GM12872 (cell line): ENCODE data around the gene BLOC1S4.

ENCODE experiments used
- TF ChIP-seq, protein P1 (sequence below): IDR thresholded peaks from 3 replicates; pipeline ENCODE4 v1.5.1; 2011; ENCODE audit warnings: low read depth, mild to moderate bottlenecking, low read length, moderate library complexity; ENCODE audit not compliant: insufficient read depth

BLOC1S4 gene

DNA sequence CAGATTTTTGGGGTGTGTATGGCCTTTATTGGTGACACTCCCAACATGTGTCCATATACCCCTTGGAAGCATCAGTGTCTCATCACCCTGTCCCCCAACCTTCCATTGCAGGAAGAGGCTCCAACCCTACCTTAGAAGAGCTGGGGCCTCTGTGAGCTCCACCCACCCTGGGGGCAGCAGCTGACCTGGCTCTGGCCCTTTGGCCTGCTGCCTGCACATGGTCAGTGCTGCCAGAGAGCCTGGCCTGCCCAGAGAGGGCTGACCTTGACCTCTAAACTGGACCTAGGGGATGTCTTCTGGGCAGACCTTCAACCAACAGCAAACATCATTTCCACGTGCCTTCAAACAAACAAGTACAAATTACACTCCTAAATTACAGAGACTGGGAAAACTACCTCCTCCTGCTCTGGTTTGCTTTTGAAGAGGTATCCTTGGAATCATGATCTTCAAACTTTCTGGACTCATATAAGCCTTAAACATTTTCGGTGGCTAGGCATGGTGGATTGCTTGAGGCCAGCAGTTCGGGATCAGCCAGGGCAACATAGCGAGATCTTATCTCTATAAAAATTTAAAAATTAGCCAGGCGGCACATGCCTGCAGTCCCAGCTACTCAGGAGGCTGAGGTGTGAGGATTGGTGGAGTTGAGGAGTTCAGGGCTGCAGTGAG, 39.2 kb downstream of the BLOC1S4 start:
- TF ChIP-seq, protein P1, sequence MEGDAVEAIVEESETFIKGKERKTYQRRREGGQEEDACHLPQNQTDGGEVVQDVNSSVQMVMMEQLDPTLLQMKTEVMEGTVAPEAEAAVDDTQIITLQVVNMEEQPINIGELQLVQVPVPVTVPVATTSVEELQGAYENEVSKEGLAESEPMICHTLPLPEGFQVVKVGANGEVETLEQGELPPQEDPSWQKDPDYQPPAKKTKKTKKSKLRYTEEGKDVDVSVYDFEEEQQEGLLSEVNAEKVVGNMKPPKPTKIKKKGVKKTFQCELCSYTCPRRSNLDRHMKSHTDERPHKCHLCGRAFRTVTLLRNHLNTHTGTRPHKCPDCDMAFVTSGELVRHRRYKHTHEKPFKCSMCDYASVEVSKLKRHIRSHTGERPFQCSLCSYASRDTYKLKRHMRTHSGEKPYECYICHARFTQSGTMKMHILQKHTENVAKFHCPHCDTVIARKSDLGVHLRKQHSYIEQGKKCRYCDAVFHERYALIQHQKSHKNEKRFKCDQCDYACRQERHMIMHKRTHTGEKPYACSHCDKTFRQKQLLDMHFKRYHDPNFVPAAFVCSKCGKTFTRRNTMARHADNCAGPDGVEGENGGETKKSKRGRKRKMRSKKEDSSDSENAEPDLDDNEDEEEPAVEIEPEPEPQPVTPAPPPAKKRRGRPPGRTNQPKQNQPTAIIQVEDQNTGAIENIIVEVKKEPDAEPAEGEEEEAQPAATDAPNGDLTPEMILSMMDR = no peak

DNA sequence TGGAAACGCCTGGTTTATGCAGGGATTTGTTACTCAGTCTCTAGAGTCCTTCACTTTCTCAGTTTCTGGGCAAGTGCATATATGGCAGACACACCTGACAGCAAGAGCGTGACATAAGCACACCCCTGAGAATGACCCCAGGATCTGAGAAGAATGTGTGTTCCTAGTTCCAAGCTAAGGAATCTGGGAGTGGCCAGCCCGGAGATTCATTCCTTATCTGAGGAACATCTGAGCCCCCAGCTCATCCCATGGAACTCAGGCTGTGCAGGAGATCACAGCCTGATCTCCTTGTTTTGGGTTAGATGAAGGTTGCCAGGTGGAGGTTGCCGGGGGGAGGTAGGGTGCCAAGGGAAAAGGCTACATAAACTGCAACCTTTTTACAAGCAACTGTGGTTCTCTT, 42.8 kb downstream of the BLOC1S4 start:
- TF ChIP-seq, protein P1 = no peak

DNA sequence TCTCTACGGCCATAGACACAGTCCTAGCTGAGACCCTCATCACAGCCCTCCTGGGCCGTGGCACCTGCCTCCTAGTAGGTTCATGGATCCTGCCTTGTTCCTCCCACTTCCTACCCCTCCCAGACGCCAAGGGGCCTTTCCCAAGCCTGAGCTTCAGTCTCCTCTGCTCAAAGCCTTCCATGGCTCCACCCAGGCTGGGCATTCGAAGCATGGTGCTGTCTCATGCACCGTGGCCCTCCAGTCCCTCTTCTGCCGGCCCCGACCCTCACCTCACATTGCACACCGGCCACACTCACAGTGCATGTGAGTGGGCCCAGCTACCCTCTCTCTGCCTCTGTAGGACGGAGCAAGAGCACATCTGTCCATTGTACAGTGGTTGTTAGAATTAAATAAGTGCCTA, 44.9 kb downstream of the BLOC1S4 start:
- TF ChIP-seq, protein P1 = no peak

DNA sequence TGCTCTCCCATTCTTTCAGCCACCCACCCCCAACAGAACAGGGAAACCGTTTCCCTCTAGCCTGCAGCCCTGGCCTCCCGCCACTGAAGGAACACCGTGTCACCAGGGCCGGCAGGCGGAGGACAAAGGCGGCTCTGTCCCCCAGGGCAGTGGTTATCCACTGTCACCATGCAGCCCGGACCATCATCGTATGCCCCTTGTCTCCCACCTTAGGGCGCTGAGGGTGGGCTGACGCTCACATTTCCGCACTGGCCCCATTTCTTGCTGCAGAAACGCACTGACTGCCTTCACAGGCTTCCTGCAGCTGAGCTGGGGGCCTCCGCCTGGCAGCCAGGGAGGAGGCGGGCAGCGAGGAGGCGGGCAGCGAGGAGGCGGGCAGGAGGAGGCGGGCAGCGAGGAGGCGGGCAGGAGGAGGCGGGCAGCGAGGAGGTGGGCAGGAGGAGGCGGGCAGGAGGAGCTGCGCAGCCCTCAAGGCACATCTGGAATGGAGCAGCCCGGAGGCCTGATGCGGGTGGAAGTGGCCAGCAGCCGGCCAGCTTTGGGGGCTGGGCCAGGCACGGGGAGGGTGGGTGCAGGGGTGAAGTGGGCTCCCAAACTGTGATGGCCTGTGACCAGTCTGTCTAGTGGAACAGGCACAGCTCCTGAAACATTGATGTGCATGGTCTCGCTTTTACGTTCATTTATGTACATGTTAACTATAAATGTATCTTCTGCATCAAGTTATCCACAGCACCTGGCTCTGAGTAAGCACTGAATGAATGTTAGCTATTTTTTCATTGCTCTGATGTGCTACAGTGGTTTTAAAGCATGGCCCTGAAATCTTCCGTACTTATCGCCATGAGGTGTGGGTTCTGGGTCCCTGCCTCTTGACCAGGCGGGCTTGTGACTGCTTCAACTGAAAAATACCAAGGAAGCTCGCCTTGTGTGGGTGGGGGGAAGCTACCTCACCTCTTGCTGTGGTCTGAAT, 46.0 kb downstream of the BLOC1S4 start:
- TF ChIP-seq, protein P1 = no peak

GRCh38 chr4:6763330-6763851, 47.4 kb downstream of the BLOC1S4 start:
- TF ChIP-seq, protein P1 = no peak

DNA sequence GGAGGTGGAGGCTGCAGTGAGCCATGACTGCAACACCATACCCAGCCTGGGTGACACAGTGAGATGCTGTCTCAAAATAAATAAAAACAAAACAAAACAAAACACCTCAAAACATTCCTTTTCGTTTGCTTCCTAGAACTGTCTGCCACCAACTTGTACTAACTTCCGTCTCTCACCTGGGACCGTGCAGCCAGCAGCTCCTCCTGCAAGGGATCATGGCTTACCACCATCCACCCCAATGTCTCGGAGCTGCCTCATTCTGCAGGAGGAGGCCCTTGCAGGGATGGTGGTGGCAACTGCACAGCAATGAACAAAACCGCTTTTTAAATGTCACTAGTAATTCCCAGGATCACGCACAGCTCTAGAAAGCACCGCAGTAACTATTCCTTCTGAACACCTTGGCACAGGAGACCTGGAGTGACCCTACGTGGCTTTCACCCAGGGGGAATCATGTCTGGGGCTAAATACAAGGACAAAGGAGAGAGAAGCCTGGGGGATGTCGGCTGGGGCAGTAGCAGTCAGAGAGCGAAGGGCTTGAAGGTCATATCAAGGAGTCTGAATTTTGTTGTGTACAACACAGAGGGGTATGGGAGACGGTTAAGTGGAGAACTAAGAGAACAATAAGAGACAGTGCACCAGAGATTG, 49.1 kb downstream of the BLOC1S4 start:
- TF ChIP-seq, protein P1 = no peak

- TF ChIP-seq, protein P1 = no peak
Measured at GRCh38 chr4:6765703-6766102, 49.7 kb downstream of the BLOC1S4 start.
